HG02571 (cell line): ENCODE results near the gene IRX6.

Experiments used
- ATAC-seq: cut with Tn5 transposase; IDR thresholded peaks from one replicate; pipeline ENCODE4 v1.9.1; 2021; ENCODE audit warnings: mild to moderate bottlenecking, moderate library complexity; ENCODE audit not compliant: unreplicated experiment

IRX6 gene

GRCh38 chr16:55323637-55324271 is at the start of gene IRX6:
IRX6 (plus strand) TSS chr16:55324203; CDS start chr16:55325092, 889 bp downstream.
- ATAC-seq: no peak

DNA sequence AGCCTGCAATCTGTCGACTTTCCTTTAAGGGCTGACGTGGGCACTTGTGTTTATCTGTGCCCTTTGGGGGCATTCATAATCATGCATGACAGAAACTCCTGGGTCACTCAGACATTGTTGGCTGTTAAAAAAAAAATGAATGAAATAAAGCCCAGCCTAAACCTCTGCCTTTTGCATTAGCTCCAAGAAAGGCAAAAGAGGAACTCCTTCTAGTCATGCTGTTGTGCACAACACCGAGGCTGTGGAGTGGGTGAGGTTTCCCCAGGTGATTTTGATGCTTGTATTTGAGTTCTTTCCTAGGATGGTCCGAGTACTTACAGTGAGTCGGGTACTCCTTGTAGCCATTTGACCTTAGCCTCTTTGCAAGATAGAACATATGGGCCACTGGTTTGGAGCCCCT is 49.6 kb upstream of the IRX6 start:
- no peak for ATAC-seq

- ATAC-seq: no peak
Observed at GRCh38 chr16:55275167-55275566, 48.8 kb upstream of the IRX6 start.

GRCh38 chr16:55275869-55276268 is 48.1 kb upstream of the IRX6 start:
- no peak for ATAC-seq

DNA sequence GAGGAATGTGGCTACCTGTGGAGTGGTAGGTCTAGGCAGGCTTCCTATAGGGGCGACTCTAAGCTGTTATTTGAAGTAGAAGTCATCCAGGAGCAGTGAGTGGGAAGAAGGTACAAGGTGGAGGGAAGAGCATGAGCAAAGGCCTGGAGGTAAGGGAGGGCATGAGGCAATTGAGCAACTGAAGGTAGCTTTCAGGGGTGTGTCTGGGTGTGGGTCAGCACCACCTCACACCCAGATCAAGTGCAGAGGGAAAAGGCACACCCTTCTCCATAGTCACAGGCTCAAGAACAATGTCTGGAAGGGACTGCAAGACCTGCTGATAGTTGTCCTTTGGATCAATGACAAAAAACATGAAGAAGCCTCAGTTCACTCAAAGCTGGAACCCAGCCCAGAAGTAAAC is 46.5 kb upstream of the IRX6 start:
- no peak for ATAC-seq

GRCh38 chr16:55279598-55279997 is 44.4 kb upstream of the IRX6 start:
- no peak for ATAC-seq

- ATAC-seq: no peak
Observed at GRCh38 chr16:55280587-55280986, 43.4 kb upstream of the IRX6 start.

DNA sequence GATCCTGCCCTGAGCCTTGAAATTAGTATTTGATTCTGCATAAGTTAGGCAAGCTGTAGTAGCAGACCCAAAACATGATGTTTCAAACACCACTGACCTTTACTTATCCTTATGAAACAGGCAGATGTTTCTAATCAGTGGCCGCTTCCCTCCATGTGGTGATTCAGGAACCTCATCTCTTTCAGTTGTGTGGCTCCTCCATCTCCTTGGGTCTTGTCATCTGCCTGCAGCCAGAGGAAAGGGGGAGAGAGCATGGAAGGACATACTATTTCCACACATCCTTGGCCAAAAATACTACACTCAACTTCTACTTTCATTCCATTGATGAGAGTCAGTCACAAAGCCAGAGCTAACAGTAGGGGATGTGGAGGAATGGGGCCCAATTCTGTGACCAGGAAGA is 41.6 kb upstream of the IRX6 start:
- ATAC-seq: no peak

- no peak for ATAC-seq
Observed at GRCh38 chr16:55283812-55284717, 39.9 kb upstream of the IRX6 start.

DNA sequence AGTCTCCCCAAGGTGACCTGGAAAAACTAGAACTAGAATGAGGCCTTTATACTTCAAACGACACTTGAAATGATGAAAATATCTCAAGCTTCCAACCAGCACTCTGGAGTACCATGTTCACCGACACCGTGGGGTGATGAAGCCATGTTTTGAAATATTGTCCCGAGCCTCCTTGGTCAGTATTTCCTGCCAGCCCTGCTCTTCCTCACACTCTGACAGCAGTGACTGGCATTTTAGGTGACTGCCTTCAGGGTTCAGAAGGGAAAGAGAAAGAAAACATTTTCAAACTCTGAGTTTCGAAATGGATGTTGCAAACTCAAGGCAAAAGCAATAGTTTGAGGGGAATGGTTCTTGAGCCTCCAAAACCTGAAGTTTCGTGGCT is 39.3 kb upstream of the IRX6 start:
- no peak for ATAC-seq

- no peak for ATAC-seq
Observed at GRCh38 chr16:55285586-55285985, 38.4 kb upstream of the IRX6 start.

DNA sequence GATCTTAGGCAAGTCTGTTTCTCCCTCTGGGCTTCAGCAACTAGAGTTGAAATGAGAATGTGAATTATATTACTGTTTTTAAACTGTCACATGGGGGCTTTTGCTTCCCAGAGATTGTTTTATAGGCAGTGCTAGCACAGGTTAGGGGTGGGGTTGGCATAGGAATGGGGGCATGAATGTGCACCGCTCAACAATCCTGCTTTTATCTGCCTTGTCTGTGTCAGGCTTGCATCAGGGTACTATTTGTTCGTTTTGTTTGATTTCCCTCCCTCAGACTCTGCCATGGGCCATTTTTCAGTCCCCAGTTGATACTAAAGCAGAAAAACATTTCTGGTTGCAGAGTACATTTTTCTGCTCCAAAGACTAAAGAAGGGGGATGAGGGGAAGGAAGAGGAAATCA is 34.6 kb upstream of the IRX6 start:
- ATAC-seq: no peak

DNA sequence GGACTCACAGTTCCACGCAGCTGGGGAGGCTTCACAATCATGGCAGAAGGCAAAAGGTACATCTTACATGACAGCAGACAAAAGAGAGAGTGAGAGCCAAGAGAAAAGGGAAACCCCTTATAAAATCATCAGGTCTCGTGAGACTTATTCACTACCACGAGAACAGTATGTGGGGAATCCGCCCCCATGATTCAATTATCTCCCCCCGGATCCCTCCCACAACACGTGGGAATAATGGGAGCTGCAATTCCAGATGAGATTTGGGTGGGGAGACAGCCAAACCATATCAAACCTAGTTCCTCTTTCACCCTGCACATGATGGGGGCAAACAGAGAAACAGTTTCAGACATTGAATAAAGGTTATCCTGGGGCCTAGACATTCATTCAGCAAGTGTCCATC is 32.2 kb upstream of the IRX6 start:
- no peak for ATAC-seq

GRCh38 chr16:55292491-55292890 is 31.5 kb upstream of the IRX6 start:
- no peak for ATAC-seq

- ATAC-seq: no peak
Observed at GRCh38 chr16:55294129-55294528, 29.9 kb upstream of the IRX6 start.

DNA sequence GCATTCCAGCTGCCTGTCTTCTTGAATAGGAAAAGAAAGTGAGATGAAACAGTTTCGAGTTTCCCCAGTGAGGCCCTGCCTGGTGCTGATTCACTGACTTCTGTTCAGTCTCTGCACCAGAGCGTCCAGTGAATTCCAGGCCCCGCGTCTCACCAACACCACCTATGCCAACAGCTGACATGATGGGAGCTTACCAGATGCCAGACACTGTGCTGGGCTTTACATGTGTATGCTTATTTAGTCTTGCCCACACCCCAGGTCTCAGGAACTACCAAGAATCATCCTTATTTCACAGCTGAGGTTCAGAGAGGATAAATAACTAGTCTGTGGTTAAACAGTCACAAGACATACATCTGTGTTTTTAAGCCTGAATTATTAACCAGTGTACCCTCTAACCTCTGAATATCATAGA is 29.1 kb upstream of the IRX6 start:
- no peak for ATAC-seq

- ATAC-seq: no peak
Observed at GRCh38 chr16:55297062-55297909, 26.7 kb upstream of the IRX6 start.

DNA sequence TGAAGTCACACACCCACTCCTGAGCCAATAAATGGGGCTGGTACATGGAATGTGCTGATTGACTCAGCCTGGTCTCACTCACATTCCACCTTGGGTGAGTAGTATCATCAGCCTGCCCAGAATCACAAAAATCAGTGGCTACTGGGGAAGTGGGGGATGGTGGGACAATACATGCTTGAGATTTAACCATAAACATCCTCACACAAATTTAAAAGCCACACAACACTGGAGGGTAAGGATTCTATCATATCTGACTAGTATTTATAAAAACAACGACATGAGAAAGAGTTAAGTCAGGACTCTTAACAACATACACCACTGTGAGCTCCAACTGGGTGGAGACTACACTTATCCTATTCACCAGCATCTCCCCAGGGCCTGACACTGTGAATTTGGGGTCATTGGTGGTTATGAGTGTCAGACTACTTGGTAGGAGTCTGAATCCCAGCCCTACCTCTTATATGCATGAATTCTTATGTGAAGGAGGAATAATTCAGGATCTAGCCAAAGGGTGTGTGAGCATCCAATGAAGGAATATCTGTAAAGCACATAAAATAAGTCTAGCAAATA is 26.0 kb upstream of the IRX6 start:
- no peak for ATAC-seq

DNA sequence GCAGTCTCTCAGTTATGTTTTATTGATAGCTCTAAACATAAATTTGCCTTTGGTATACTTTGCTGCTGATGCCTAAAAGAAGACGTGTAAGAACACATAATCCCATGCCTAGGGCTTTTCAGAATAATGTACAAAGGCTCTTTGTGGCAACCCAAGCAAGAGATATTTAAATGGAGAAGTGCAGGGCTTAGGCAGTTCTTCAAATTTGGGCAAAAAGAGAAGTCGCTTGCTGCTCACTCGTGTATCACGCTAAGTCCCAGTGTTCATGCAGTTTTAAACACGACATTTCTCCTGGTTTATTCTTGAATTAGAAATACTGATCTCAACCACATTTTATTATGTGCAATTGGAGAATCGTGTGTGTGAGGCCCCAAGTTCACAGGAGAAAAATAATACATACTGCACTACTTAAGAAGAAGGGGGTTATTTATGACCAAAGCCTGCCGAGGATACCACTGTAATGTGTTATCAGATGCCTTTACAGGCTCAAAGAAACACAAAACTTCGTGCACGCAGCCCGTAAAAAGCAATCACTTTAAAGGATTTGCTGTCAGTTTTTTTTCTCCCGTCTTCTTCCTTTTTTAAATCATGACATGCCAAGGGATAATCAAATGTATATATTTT is 22.5 kb upstream of the IRX6 start:
- no peak for ATAC-seq

DNA sequence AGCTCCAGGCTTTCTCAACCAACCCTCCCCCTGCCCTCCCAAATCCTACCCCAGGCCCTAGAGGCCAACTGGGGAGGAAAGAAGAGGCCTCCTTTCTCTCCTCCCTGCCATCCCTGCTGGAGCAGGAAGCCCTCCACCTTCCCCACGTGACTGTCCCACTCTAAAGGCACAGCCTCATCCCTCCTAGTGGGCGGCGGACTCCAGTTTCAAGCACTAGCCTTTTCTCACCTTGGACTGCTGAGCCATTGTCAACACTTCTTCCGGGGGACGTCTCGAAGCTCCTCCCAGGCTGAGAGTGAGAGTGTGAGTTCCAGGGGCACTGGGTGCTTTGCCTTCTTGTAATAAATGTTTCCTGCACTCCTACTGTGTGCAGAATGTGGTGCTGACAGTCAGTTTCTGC is 21.4 kb upstream of the IRX6 start:
- ATAC-seq: no peak

GRCh38 chr16:55308973-55309372 is 15.0 kb upstream of the IRX6 start:
- no peak for ATAC-seq
